Body of pancreas (tissue), 4 donors: ENCODE measurements around the gene CCDC85A.

Source experiments
- POLR2A ChIP-seq, 3 donors: fragments of 450-650 bp; IDR thresholded peaks; one replicate each; pipeline ENCODE4 v1.6.1; 2016; ENCODE audit warnings: antibody characterized with exemption in 3 of 3, mild to moderate bottlenecking in 2 of 3
- TF ChIP-seq, protein P1 (sequence below), 7 experiments: fragments of 450-650 bp in 4 of 7; fragments of 200-600 bp in 3 of 7; sonication (generic) in 3 of 7; IDR thresholded peaks; one replicate each; pipeline ENCODE4 v1.5.1; 2016 to 2019; ENCODE audit warnings: antibody characterized with exemption in 7 of 7

DNA sequence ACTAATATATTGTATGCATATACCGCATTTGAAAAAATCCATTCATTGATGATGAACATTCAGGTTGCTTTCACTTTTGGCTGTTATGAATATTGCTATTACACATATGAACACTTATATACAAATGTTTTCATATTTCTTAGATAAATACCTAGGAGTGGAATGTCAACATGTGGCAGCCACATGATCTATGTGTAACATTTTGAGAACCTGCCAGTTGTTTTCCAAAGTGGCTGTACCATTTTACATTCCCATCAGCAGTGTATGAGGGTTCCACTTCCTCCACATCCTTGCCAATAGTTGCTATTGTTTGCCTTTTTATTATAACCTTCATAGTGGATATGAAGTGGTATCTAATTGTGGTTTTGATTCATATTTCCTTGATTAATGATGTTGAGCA is 40.5 kb downstream of the CCDC85A start:
- TF ChIP-seq, protein P1, sequence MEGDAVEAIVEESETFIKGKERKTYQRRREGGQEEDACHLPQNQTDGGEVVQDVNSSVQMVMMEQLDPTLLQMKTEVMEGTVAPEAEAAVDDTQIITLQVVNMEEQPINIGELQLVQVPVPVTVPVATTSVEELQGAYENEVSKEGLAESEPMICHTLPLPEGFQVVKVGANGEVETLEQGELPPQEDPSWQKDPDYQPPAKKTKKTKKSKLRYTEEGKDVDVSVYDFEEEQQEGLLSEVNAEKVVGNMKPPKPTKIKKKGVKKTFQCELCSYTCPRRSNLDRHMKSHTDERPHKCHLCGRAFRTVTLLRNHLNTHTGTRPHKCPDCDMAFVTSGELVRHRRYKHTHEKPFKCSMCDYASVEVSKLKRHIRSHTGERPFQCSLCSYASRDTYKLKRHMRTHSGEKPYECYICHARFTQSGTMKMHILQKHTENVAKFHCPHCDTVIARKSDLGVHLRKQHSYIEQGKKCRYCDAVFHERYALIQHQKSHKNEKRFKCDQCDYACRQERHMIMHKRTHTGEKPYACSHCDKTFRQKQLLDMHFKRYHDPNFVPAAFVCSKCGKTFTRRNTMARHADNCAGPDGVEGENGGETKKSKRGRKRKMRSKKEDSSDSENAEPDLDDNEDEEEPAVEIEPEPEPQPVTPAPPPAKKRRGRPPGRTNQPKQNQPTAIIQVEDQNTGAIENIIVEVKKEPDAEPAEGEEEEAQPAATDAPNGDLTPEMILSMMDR (IDR thresholded peaks at IDR 0.05) = no peak
- no peak for TF ChIP-seq POLR2A (IDR thresholded peaks at IDR 0.05)
